ENCODE results near the gene MATK.
"Not testable (repeated sequence)": the region's sequence is repeated elsewhere in the genome, so short reads cannot be mapped to it uniquely, and the experiment has no call there.

MATK gene

DNA sequence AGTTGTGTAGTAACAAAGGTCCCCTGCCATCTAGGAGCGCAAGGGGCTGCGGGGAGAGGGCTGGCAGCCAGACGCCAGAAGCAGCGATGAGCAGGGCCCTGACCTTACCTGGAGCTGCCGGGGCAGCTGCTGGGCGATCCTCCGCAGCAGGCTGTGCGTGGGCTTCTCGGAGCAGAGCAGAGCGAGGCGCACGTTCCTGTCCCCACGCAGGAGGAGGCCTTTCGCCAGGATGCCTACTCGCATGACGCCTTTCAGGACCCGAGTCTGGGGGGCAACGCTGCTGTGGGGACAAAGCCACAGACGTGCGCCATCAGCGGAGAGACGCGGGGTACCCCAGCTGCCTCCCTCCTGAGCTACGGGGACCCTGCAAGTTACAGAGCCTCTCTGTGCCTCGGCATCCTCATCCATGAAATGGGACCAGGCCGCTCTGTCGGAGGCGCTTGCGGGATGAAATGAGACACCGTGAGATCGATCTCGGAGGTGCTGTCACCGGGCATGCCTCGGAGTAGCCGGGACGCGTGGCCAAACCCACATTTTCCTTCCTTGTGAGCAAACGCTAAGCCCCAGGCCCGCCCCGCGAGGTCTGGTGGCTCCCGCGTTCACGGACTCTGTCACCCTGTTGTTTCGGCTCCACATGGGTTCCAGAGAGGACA is 30.5 kb upstream of the MATK start:
- no peak for DNase-seq (ENCODE audit: low read depth in 2 of 2)

DNA sequence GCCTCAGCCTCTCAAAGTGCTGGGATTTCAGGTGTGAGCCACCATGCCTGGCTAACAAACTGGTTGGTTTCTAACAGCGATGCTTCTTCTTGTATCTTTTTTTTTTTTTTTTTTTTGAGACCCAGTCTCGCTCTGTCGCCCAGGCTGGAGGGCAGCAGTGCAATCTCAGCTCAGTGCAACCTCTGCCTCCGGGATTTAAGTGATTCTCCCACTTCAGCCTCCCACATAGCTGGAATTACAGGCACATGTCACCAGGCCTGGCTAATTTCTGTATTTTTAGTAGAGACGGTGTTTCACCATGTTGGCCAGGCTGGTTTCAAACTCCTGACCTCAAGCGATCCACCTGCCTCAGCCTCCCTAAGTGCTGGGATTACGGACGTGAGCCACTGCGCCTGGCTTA is 30.0 kb upstream of the MATK start:
- not testable (repeated sequence) for DNase-seq (ENCODE audit: low read depth in 2 of 2)

DNA sequence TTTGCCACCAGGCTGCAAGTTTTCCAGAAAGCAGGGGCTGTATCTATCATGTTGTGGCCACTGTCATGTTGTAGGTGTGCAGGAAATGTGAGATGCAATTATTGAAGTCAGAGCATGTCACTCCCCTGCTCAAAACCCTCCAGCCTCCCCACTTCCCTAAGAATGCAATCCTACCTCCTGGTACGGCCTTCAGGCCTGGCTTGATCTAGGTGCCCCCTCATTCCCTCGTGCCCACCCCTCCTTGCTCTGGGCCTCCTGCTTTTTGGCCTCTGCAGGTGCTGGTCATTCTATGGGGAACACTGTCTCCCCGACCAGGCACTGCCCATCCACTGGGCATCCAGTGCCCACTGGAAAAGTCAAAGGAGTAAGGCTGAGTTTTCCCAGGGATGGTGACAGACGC is 28.5 kb upstream of the MATK start:
- DNase-seq (ENCODE audit: low read depth in 2 of 2), result no peak

DNA sequence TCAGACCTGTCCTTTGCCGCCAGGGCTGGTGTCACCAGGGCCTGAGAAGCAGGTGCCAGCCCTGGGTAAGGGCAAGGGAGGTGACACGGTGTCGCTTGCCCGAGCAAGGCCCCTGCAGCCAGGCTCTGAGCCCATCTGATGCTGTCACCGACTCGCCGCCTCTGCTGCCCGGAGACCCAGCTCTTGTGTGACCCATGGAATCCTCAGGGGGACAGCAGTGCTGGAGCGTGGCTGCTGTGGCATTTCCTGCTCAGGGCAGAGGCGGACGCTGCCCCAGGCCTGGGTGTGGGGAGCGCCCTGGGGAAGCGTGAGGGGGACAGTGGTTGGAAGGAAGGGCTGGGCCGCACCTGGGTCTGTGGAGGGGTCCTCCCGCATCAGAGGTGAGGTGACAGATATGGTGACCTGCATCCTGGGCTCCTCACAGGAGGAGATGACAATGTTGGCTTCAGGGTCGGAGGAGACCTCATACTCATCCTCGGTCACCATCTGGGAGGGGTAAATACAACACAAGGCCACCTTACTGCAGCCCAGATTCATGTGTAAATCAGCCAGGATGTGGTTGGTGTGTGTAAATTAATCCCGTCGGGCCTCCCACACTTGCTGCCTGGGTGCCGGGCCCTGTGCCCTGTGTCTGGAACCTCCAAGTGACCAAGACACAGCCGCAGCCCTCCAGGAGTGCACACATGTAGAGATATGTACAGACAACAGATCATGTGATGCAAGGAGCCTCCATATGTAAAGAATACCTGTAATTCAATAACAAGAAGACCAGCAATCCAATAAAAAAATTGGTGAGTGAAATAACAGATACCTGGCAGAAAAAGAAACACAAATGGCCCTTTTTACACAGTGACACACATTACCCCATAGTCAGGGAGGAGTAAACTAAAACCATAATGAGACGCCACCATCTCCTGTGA is 27.6 kb upstream of the MATK start:
- no peak for DNase-seq (ENCODE audit: low read depth in 2 of 2)

DNA sequence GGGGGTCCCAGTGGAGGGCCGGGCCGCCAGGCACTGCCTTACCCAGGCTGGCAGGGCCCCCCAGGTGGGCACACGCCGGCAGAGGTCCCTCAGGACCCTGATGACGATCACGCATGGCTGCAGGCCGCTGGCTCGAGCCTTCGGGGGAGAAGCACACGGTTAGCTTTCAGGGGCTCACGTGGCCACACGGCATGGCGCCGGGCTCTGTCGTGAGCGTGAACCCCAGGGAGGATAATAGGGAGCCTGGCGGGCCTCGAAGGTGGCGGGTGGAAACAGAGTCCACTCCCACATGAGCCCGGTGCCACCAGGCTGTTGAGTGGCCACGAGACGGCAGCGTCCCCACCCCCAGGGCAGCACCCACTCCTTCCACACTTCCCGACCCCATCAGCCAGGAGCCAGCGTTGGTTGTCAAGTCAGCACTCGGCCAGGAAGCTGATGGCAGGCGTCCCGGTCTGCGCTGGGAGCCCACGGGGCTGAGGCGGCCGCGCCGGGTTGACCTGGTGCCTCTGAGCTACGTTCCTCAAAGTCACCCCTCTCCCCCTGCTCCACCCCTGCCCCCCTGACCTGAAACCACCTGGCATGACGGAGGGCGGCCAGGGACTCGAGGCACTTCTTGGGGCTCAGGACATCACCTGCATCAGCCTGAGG is 24.7 kb upstream of the MATK start:
- no peak for DNase-seq (ENCODE audit: low read depth in 2 of 2)

DNA sequence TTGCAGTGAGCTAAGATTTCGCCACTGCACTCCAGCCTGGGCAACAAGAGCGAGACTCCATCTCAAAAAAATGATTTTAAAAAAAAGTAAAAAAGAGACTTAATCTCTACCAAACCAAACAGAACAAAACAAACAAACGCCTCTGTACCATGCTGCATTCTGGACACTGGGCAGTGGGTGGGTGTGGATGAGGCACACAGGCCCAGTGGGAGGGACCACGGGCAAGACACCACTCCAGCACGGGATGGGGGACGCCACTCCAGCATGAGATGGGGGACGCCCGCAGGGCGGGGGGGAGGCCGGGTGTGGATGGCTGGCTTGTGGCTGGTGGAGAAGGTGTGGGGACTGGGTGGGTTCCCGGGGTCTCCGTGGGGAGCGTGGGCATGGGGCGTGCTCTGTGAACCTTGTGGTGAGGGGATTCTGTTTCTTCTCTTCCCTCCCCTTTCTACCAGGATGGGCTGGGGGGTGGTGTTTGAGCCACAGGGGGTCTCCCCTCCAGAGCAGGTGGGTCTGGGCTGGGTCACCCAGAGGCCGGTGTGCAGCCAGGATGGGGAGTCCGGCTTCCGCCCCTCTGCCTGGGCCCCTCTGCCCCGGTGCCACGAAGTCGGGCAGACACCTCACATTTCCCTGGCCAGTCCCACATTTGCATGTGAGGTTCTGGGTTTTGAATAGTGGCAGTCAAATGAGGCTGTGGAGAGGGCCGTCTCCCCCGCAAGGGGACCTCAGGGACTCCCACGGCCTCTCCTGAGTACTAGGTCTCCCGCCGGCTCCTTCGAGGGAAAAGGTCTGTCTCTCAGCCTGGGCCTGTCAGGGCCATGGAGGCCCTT is 23.9 kb upstream of the MATK start:
- no peak for DNase-seq (ENCODE audit: low read depth in 2 of 2)

DNA sequence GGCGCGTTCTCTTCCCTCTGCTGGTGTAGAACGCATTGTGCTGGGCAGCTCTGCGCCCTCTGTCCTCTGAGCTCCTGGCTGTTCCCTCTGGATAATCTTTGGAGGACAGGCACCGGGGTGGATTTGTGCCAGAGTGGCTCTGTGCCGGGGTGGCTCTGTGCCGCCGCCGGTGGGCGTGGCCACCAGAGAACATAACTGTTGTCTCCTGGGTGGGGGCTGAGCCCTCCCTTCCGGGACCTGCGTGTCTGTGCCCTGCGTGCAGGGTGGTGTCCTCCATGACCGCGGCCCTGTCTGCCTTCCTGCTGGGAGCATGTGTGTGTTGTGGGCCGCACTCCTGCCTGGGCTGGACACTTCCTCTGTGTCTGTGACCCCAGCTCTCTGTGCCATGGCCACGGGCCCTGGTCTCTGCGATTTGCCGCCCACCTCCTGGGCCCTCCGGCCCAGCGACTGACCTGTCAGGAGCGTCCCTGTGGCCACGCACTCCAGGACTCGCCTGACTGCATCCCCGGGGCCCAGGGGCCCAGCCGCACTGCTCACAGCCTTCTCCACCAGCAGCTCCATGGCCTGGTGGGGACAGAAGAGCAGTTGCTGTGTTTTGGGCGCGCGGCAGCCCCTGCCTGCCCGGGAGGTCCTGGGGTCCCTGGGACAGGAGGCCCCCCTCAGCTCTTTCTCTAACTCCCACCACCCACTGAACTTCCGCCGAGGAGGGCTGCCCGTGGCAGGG is 22.4 kb upstream of the MATK start:
- no peak for DNase-seq (ENCODE audit: low read depth in 2 of 2)

DNA sequence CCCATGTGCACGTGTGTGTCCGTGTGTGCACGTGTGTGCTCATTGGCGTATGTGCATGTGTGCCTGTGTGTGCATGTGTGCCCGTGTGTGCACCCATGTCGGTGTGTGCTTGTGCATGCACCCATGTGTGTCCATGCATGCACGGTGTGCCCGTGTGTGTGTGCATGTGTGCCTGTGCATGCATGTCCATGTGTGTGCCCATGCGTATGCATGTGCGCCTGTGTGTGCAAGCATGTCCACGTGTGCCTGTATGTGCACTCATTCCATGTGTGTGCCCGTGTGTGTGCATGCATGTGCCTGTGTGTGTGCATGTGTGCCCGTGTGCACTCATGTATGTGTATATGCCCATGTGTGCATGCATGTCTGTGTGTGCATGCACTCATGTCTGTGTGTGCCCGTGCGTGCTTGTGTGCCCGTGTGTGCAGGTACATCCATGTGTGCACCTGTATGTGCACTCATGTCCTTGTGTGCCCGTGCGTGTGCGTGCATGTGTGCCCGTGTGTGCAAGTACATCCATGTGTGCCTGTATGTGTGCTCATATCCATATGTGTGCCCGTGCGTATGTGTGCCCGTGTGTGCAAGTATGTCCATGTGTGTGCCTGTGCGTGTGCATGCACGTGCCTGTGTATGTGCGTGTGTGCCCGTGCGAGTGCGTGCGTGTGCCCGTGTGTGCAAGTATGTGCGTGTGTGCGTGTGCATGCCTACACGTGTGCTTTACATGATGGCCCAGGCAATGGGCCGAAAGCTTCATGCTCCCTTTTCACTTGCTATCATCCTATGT is 21.6 kb upstream of the MATK start:
- no peak for DNase-seq (ENCODE audit: low read depth in 2 of 2)

DNA sequence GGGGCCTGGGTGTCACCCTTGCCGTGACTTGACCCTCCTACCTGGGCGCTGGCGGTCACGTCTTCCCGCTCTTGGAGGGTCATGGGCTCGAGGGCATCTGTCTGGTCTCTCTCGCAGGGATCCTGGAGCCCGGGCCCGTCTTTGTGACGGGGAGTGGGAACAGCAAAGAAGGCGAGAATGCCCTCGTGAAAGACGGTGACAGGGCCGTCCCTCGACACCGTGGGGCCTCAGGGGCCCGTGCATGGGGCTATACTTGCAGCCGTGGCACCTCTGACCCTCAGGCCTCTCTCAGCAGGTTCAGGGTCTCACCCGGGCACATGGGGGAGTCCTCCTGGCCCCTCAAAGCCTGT is 20.9 kb upstream of the MATK start:
- DNase-seq (ENCODE audit: low read depth in 2 of 2), result no peak

DNA sequence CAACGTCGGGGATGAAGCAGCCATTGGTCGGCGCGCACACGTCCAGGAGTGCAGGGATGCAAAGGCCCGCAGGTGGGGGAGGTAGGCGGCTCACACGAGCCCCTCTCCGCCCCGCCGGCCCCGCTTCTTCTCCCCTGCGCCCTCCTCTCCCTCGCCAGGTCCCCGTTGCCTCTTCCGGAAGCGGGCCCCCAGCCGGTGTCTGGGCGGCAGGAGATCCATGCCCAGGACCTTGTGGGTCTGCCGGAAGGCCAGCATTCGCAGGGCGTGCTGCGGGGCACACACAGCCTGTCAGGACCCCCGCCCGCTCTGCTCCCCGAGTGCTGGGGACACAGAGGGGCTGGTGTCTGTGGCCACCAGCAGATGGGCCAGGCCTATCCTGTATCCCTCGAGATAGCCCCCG is 19.7 kb upstream of the MATK start:
- no peak for DNase-seq (ENCODE audit: low read depth in 2 of 2)

DNA sequence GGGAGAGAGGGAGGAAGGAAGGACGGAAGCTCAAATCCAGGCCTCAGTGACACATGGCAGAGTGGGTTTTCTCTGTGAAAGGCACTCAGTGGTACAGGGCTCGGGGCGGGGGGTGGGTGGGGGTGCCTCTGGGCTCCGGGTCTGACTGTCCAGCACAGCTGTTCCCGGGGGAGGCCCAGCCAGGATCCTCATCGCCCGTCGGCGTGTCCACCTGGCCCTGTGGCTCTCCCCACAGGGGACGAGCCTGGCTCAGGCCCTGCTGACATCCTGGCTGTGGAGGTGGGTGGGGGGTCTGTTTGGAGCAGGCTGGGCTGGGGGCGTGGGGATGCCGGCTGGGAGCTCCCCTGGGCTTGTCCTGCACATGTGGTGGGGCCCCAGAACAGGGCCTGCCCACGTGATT is 18.2 kb upstream of the MATK start:
- no peak for DNase-seq (ENCODE audit: low read depth in 2 of 2)

DNA sequence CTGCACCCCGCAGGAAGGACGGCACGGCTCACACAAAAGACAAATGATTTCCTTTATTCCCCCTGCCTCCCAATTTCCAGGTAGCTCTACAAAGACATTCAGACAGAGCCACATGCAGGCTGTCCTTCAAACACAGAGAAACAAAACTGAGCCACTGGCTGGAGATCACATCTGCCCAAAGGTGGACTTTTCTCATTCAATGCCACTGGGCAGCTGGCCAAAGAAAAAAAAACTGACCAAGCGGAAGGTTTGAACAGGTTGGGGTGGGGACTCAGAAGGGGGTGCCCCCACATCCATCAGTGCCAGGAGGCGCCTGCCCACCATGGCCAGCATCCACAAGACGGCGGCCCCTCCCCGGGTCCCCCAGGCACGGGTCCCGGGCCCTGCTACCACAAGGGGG is 17.8 kb upstream of the MATK start:
- no peak for DNase-seq (ENCODE audit: low read depth in 2 of 2)

DNA sequence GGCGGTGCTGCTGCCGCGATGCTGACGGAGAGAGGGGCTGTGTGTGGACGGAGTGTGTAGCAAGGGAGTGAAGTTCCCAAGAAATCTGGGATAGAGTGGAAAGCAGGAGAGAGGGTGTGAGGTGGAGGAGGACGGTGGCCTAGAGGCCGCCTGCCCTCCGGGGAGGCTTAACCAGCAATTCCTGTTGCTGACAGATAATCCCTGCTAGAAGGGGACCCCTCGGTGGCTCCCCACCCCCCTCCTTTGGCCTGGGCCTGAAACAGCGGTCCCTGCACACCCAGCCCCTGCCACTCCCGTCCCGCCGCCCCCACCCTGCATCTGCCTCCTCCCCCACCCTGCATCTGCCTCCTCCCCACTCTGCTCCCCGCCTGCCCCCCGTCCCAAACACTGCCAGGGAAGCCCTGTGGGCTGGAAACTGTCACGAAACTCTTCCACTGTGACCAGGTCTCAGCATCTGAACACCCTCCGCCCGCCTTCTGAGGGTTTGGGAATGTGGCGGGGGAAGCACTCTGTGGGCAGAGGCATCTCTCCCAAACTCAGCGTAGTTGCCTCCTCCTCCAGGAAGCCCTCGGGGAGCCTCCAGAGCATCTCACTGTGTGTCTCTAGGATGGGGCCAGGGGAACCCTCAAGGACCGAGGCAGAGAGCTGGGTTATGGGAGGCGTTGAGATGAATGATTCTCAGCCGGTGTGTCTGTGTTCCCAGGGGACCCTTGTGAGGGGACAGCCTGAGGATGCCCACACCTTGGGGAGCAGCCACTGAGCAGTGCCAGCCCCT is 17.1 kb upstream of the MATK start:
- no peak for DNase-seq (ENCODE audit: low read depth in 2 of 2)

DNA sequence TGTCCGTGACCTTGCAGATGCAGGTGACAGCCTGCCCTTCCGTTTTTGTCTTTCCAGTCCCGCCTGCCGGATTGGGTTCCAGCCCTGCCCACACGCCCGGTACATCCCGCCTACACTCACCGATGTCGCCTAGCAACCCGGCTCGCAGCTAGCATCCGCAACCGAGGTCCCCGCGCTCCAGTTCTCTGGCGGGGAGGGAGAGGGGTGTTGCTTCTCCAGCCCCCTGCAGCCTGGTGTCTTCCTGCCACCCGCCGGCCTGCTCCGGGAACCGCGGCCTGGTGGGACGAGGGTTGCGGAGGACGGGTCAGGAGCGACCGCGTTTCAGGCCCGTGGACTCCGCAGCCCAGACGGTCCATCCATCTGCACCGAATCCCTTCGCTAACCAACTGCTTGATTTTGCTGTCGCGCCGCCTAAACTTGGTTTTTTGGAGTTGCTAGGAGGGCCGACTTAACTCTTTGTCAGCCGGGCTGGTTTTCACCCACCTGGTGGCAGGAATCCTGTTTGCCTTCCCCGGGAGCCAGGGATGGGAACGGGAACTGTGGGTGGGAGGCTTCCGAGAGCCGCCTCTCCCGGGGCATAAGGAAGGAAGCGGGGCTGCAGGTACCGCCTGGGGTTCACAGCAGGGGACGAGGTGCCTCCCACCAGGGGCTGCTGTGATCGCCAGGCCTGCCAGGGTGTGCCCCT is 15.4 kb upstream of the MATK start:
- peak in 1 of 2 experiments; percentile 51 for DNase-seq (ENCODE audit: low read depth in 2 of 2)

DNA sequence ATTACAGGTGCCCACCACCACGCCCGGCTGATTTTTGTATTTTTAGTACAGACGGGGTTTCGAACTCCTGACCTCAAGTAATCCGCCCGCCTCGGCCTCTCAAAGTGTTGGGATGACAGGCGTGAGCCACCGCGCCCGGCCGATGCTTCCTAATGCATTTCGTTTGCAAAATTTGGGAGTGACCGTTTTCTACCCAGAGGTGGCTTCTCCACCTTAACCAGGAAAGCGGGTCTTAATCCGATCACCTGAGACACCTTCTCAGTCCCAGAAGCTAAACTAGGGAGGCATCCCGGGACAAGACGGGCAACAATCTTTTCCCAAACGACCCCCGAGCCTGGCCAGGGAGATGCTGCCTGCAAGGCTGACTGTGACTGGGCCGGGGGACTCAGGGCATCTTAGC is 14.8 kb upstream of the MATK start:
- no peak for DNase-seq (ENCODE audit: low read depth in 2 of 2)

DNA sequence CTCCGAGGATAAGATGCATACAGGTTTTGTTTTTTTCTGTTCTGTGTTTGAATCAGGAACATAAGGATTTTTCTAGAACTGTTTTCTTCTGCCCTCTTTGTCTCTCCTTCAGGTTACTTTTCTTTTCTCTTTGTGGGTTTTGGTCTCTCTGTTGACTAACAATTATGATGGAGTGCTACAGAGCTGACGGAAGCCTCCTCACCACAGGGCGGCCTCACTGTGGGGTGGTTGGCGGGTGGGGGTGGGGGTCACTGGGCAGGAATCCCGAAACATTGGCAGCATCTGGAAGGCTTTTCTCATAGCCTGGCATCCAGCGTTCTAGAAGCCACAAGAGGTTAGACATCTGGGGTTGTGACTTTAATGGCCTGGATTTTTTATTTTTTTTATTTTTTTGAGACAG is 12.0 kb upstream of the MATK start:
- DNase-seq (ENCODE audit: low read depth in 2 of 2), result no peak

DNA sequence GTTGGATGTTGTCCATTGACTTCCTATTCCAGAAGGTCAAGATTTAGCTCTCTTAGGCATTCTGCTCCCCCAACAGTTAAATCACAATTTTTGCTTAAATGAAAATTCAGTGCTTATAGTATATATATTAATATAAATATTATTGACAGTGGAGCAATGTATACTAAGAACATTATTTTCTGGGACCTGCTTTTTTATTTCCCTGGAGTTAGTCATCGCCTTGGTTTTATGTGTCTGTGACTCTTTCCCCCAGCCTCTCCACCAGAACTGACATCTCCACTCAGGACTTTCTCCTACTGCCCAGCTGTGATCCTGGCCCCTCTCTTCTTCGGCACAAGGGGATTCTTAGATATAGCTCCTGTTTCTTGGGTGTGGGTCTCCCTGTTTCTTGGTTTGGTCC is 10.2 kb upstream of the MATK start:
- DNase-seq (ENCODE audit: low read depth in 2 of 2), result no peak

DNA sequence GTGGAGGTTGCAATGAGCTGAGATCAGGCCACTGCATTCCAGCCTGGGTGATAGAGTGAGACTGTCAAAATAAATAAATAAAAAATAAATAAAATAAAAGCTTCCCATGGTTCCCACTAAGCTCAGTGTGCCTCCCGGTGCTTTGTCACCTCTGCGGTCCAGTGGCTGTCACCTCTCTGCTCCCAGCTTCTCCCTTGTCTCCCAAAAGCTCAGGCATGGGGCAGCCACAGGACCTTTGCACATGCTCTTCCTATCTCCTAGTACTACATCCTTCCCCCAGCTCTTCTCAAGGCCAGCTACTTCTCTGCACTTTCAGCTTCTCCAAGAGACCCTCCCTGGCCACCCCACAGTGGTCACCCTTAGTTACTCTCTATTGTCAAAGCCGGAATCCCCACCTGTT is 7.6 kb upstream of the MATK start:
- no peak for DNase-seq (ENCODE audit: low read depth in 2 of 2)

DNA sequence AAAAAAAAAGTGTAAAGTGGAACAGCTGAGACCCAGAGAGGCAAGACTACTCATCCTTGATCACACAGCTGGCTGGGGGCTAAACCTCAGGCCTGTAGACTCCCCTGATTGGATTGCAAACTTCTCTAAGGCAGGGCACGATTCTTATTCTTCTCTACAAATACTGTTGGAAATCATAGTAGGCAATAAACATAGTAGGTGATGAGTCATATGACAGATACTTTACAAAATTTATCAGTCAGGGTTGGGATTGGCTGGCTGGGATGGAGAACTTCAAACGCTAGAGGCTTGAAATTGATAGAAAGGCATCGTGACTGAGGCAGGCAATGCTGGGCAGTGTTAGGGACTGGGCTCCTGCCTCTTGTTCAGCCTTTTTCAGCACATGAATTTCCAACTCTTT is 5.9 kb upstream of the MATK start:
- DNase-seq (ENCODE audit: low read depth in 2 of 2), result no peak

All from stimulated activated CD4-positive, alpha-beta T cell treated with anti-CD3 and anti-CD28 coated beads, Interleukin-12 subunit alpha, Interleukin-12 subunit beta, amount 100 ng/mL, for 24 hours (primary cell).